ENCODE measurements around the gene MRM3. TPM values are rescaled to one million over a fixed set of nuclear protein-coding genes. Genes with fewer than 3 reads are reported as not detected.

Gene MRM3
- total and polyA plus RNA-seq, 2 donors (not counting 1 experiment from before 2014, with no cell fraction given), result 11.6 to 20.9 TPM

- H3K27me3 Mint-ChIP-seq, result peaks cover 3% of the 10 kb centered on the region
- ATAC-seq (ENCODE audit: low read depth), result no peak
Measured at GRCh38 chr17:824378-824777, 42.2 kb downstream of the MRM3 start.

GRCh38 chr17:825216-825615, 43.1 kb downstream of the MRM3 start:
- no peak overlapping the region for H3K9ac ChIP-seq (ENCODE audit: low read length)
- no peaks in the 10 kb centered on the region for H4K20me1 ChIP-seq (ENCODE audit: control insufficient read depth, insufficient read depth, low read length, poor library complexity, severe bottlenecking)
- ChIA-PET POLR2A (no interaction called here), CTCF (no interaction called here)
- ATAC-seq (ENCODE audit: low read depth) (no peak), DNase-seq (no peak)
- no peaks in the 10 kb centered on the region for H3K36me3 ChIP-seq (replicated peaks in 1 of 2; ENCODE audit: control extremely low read depth in 1 of 2, control insufficient read depth in 1 of 2, extremely low read depth in 1 of 2, insufficient read depth in 2 of 2, low read length in 1 of 2)
- TF ChIP-seq CTCF (IDR thresholded peaks at IDR 0.05) (no peak), EZH2 (IDR thresholded peaks at IDR 0.05; ENCODE audit: borderline replicate concordance, insufficient read depth, low read depth, low read length, poor library complexity, severe bottlenecking) (no peak)
- H3K79me2 ChIP-seq (ENCODE audit: control insufficient read depth, insufficient read depth, low read length), result no peaks in the 10 kb centered on the region
- H3K27me3 Mint-ChIP-seq, result peaks cover 3% of the 10 kb centered on the region
- no peak overlapping the region for H3K27ac ChIP-seq (ENCODE audit: low read length in 2 of 2)
- WGBS (ENCODE audit: insufficient coverage), result 86% methylated on average over 13 of the region's 17 CpGs
- no peak overlapping the region for H3K4me3 Mint-ChIP-seq
- H3K4me1 ChIP-seq (ENCODE audit: control insufficient read depth in 2 of 2, insufficient read depth in 2 of 2, low read length in 2 of 2), result no peaks in the 10 kb centered on the region
- H3K27me3 ChIP-seq (replicated peaks in 1 of 4; ENCODE audit: control extremely low read depth in 1 of 4, control insufficient read depth in 3 of 4, insufficient read depth in 4 of 4, low read length in 3 of 4), result no peaks in the 10 kb centered on the region
- no peak overlapping the region for H2AFZ ChIP-seq (ENCODE audit: insufficient read depth, low read depth, low read length, poor library complexity, severe bottlenecking)
- intact Hi-C loops (cut with micrococcal nuclease), result no loop called here
- H3K4me3 ChIP-seq (ENCODE audit: control extremely low read depth in 1 of 5, extremely low read depth in 1 of 5, insufficient read depth in 1 of 5, low read depth in 2 of 5, low read length in 4 of 5), result no peak overlapping the region
- no peak overlapping the region for H3K4me2 ChIP-seq (replicated peaks; ENCODE audit: low read depth, low read length, poor library complexity, severe bottlenecking)
- H3K9me3 ChIP-seq (ENCODE audit: control extremely low read depth in 1 of 3, control insufficient read depth in 2 of 3, insufficient read depth in 1 of 3, low read length in 2 of 3), result peaks cover 0 to 1% (median 0%) of the 10 kb centered on the region in 3 donors
- no peaks in the 10 kb centered on the region for H3K9me3 Mint-ChIP-seq (ENCODE audit: insufficient read depth)
- no peaks in the 10 kb centered on the region for H3K4me1 Mint-ChIP-seq
- no peak overlapping the region for H3K27ac Mint-ChIP-seq

More at GRCh38 chr17:824378-824777, 42.2 kb downstream of the MRM3 start:
- H3K9ac ChIP-seq (ENCODE audit: low read length), result no peak overlapping the region
- H3K4me2 ChIP-seq (replicated peaks; ENCODE audit: low read depth, low read length, poor library complexity, severe bottlenecking), result no peak overlapping the region
- TF ChIP-seq CTCF (IDR thresholded peaks at IDR 0.05) (no peak), EZH2 (IDR thresholded peaks at IDR 0.05; ENCODE audit: borderline replicate concordance, insufficient read depth, low read depth, low read length, poor library complexity, severe bottlenecking) (no peak)
- no peaks in the 10 kb centered on the region for H3K9me3 ChIP-seq (ENCODE audit: control extremely low read depth in 1 of 3, control insufficient read depth in 2 of 3, insufficient read depth in 1 of 3, low read length in 2 of 3)
- ChIA-PET CTCF (no interaction called here), POLR2A (no interaction called here)
- H3K4me1 Mint-ChIP-seq, result no peaks in the 10 kb centered on the region
- no peak for DNase-seq
- no peak overlapping the region for H3K4me3 ChIP-seq (ENCODE audit: control extremely low read depth in 1 of 5, extremely low read depth in 1 of 5, insufficient read depth in 1 of 5, low read depth in 2 of 5, low read length in 4 of 5)
- no peak overlapping the region for H2AFZ ChIP-seq (ENCODE audit: insufficient read depth, low read depth, low read length, poor library complexity, severe bottlenecking)
- no peaks in the 10 kb centered on the region for H3K79me2 ChIP-seq (ENCODE audit: control insufficient read depth, insufficient read depth, low read length)
- 94% methylated on average over 14 of the region's 16 CpGs for WGBS (ENCODE audit: insufficient coverage)
- H3K27ac ChIP-seq (ENCODE audit: low read length in 2 of 2), result no peak overlapping the region
- H3K9me3 Mint-ChIP-seq (ENCODE audit: insufficient read depth), result no peaks in the 10 kb centered on the region
- no peaks in the 10 kb centered on the region for H4K20me1 ChIP-seq (ENCODE audit: control insufficient read depth, insufficient read depth, low read length, poor library complexity, severe bottlenecking)
- H3K27ac Mint-ChIP-seq, result no peak overlapping the region
- no peaks in the 10 kb centered on the region for H3K27me3 ChIP-seq (replicated peaks in 1 of 4; ENCODE audit: control extremely low read depth in 1 of 4, control insufficient read depth in 3 of 4, insufficient read depth in 4 of 4, low read length in 3 of 4)
- no peaks in the 10 kb centered on the region for H3K36me3 ChIP-seq (replicated peaks in 1 of 2; ENCODE audit: control extremely low read depth in 1 of 2, control insufficient read depth in 1 of 2, extremely low read depth in 1 of 2, insufficient read depth in 2 of 2, low read length in 1 of 2)
- intact Hi-C loops (cut with micrococcal nuclease), result no loop called here
- H3K4me1 ChIP-seq (ENCODE audit: control insufficient read depth in 2 of 2, insufficient read depth in 2 of 2, low read length in 2 of 2), result no peaks in the 10 kb centered on the region
- no peak overlapping the region for H3K4me3 Mint-ChIP-seq

Data from B cell (primary cell).